GM12801 (cell line): ENCODE results near the gene MBLAC1.

Source experiments
- TF ChIP-seq, protein P1 (sequence below): IDR thresholded peaks from one replicate; pipeline ENCODE4 v1.5.1; 2011; ENCODE audit warnings: control low read depth; ENCODE audit not compliant: insufficient read length; ENCODE audit errors: extremely low read depth

The MBLAC1 gene

DNA sequence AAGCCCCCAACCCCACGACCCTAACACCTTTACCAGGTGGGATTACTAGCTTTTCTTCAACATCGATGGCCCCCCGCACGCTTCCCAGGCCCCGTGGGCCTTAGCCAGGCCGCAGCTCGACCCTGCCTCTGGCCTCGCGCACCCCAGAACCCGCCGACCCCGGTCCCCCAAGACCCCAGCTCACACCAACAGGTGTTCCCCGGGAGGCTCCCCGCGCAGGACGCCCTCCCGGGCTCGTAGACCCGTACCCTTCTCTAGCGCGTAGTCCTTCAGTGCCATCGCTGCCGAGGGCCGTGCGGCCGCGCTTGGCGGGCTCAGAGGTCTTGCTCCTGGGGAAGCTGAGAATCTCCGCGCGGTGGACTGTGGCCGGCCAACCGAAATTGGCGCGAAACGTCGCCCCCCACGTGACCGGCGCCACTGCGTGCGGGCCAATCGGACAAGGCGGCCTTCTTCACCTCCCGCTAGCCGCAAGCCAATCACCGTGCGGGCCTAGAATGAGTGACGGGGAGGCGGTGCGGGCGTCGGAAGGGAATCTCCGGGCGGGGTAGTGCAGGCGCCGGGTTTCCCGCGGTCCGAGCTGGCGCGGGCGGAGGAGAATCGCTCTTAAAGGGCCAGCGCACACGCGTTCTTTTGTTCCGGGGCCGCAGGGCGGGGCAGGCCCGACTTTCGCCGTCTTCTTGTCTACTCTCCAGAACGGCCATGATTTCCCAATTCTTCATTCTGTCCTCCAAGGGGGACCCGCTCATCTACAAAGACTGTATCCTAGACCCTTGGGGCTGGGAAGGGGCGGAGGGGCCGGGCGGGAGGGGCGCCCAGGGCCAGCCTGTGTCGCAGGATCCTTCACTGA, 25.5 kb upstream of the MBLAC1 start, which contains the start of the genes AP4M1 and MCM7:
AP4M1 (plus strand) TSS at position 628 of the 847 bp plus-strand sequence; CDS start at position 700, 72 bp downstream.
MCM7 (minus strand) TSS at position 382 of the 847 bp plus-strand sequence; CDS start at position 279, 103 bp downstream.
- TF ChIP-seq, protein P1, sequence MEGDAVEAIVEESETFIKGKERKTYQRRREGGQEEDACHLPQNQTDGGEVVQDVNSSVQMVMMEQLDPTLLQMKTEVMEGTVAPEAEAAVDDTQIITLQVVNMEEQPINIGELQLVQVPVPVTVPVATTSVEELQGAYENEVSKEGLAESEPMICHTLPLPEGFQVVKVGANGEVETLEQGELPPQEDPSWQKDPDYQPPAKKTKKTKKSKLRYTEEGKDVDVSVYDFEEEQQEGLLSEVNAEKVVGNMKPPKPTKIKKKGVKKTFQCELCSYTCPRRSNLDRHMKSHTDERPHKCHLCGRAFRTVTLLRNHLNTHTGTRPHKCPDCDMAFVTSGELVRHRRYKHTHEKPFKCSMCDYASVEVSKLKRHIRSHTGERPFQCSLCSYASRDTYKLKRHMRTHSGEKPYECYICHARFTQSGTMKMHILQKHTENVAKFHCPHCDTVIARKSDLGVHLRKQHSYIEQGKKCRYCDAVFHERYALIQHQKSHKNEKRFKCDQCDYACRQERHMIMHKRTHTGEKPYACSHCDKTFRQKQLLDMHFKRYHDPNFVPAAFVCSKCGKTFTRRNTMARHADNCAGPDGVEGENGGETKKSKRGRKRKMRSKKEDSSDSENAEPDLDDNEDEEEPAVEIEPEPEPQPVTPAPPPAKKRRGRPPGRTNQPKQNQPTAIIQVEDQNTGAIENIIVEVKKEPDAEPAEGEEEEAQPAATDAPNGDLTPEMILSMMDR = no peak

DNA sequence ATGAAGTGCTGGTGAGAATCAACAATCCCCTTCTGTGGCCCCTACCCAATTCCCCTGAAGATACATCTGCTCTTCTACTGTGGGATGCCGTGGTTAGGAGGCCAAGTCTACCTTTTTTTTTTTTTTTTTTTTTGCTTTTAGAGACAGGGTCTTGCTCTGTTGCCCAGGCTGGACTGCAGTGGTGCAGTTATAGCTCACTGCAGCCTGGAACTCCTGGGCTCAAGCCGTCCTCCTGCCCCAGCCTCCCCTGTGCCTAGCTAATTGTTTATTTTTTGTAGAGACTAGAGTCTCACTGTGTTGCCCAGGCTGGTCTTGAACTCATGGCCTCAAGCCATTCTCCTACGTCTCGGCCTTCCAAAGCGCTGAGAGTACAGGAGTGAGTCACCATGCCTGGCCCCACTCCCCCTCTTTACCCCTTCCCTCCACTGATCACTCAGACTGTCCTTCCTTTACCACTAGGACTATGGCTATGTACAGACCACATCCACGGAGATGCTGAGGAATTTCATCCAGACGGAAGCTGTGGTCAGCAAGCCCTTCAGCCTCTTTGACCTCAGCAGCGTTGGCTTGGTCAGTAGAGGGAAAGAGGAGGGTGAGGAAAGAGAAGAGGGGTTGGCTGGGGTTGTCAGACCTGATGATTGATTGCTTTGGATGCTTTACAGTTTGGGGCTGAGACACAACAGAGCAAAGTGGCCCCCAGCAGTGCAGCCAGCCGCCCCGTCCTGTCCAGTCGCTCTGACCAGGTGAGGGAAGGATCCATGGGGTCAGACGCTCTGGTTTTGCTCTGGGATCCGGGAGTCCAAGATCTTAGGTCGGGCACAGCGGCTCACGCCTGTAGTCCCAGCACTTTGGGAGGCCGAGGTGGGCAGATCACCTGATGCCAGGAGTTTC, 23.6 kb upstream of the MBLAC1 start:
- TF ChIP-seq, protein P1 = no peak

DNA sequence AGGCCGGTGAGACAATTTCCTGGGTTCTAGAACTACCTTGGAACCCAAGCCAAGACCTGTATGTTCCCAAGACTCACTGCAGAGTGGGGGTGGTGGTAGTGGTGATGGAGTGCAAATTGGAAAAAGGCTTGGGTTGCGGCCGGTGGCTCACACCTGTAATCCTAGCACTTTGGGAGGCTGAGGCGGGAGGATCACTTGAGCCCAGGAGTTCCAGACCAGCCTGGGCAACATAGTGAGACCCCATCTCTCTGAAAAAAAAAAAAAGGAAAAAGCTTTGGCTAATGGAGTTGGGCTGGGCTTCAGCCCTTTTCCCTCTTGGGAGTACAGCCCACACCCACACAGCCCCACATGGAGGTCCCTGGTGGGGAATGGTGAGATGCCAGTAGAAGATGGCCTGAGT, 21.2 kb upstream of the MBLAC1 start:
- TF ChIP-seq, protein P1 = no peak

DNA sequence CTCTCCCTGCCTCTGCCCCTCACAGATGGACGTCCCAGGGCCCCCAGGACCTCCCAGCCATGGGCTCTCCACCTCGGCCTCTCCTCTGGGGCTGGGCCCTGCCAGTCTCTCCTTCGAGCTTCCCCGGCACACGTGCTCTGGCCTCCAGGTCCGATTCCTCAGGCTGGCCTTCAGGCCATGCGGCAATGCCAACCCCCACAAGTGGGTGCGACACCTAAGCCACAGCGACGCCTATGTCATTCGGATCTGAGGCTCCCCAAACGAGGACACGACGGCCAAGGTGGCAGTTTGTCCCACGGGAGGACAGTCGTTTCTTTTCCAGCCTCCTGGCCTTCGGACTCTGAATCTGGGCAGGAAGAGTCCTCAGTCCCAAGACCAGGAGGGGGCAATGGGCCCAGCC, 20.1 kb upstream of the MBLAC1 start:
- TF ChIP-seq, protein P1 = no peak

DNA sequence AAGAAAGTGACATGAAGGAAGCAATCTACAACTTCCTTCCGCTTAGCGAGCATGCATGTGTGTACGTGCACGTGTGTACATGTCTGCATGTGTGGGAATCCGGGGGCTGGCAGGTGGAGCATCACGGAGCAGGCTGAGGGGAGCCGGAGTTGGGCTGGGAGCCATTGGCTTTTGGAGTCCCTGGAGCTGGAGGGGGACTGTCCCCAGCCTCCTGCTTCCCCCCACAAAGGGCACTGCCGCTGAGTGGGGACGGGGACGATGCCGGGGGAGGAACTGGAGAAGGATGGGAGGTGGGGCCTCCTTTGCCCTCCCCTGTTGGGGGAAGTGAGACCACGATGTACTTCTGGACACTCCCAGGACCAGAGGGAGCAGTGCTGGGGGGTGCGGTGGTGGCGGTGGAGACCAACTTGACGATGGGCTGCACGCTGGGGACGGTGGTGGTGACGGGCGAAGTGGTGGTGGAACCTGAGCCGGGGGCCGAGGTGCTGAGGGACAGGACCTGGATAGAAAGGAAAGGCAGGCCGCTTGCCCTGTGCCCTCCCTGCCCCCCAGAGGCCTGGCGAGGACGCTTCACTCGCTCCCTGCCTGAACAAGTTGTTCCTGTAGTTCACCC, 19.5 kb upstream of the MBLAC1 start:
- TF ChIP-seq, protein P1 = no peak

DNA sequence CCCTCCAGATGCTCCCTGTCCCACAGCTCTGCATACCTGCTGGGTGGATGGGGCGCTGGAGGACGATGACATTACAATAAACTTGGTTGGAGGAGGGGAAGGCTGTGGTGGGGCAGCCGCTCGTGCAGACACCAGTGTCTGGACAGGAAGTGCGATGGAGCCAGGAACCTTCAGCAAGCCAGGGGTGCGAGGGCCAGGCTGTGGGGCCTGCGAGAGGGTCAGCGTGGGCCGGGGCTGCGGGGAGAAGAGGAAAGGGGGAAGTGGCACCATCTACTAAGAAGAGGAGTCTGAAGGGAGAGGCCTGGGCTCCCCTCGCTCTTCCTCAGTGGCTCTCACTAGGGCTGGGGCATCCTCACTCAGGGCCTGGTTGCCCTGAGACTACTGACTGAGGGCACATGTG, 18.9 kb upstream of the MBLAC1 start:
- TF ChIP-seq, protein P1 = no peak
